ENCODE measurements around the gene SEMA3F. TPM values are rescaled to one million over a fixed set of nuclear protein-coding genes. Genes with fewer than 3 reads are reported as not detected.

The SEMA3F gene
- total and polyA plus RNA-seq, 2 experiments from 2014 or later: 13.9 to 15.5 TPM

GRCh38 chr3:50183755-50184154 is 28.6 kb downstream of the SEMA3F start:
- TF ChIP-seq EZH2phosphoT487 (IDR thresholded peaks at IDR 0.05; ENCODE audit: low read depth, severe bottlenecking, unreplicated experiment) (no peak), EZH2 (IDR thresholded peaks at IDR 0.05; ENCODE audit: borderline replicate concordance) (no peak), CTCF (IDR thresholded peaks at IDR 0.05; ENCODE audit: poor library complexity) (no peak)
- WGBS (ENCODE audit: low lambda C conversion rate, missing lambda C conversion rate): 82% methylated on average over 6 of the region's 6 CpGs
- Histone ChIP-seq H3K79me2 (no peaks in the 10 kb centered on the region), H3K4me2 (no peak overlapping the region), H3K27me3 (no peaks in the 10 kb centered on the region), H3K4me1 (ENCODE audit: insufficient read depth) (no peaks in the 10 kb centered on the region), H3K4me3 (no peak overlapping the region), H3K27ac (no peak overlapping the region), H2AFZ (no peak overlapping the region), H3K9me3 (ENCODE audit: low read depth) (no peaks in the 10 kb centered on the region), H4K20me1 (ENCODE audit: insufficient read depth, poor library complexity, severe bottlenecking) (no peaks in the 10 kb centered on the region), H3K9me2 (replicated peaks; ENCODE audit: insufficient read depth) (no peaks in the 10 kb centered on the region), H3K36me3 (replicated peaks; ENCODE audit: insufficient read depth, low read depth) (no peaks in the 10 kb centered on the region)
- DNase-seq (ENCODE audit: low spot score): no peak

GRCh38 chr3:50184242-50184978 is 29.3 kb downstream of the SEMA3F start:
- Histone ChIP-seq H3K9me3 (ENCODE audit: low read depth) (no peaks in the 10 kb centered on the region), H3K79me2 (no peaks in the 10 kb centered on the region), H3K4me2 (no peak overlapping the region), H4K20me1 (ENCODE audit: insufficient read depth, poor library complexity, severe bottlenecking) (no peaks in the 10 kb centered on the region), H2AFZ (no peak overlapping the region), H3K27me3 (no peaks in the 10 kb centered on the region), H3K4me1 (ENCODE audit: insufficient read depth) (no peaks in the 10 kb centered on the region), H3K27ac (no peak overlapping the region), H3K36me3 (replicated peaks; ENCODE audit: insufficient read depth, low read depth) (no peaks in the 10 kb centered on the region), H3K9me2 (replicated peaks; ENCODE audit: insufficient read depth) (no peaks in the 10 kb centered on the region), H3K4me3 (no peak overlapping the region)
- DNase-seq (ENCODE audit: low spot score): no peak
- WGBS (ENCODE audit: low lambda C conversion rate, missing lambda C conversion rate): 96% methylated on average over 21 of the region's 21 CpGs
- no peak for TF ChIP-seq CTCF (IDR thresholded peaks at IDR 0.05; ENCODE audit: poor library complexity)
- no peak for TF ChIP-seq EZH2phosphoT487 (IDR thresholded peaks at IDR 0.05; ENCODE audit: low read depth, severe bottlenecking, unreplicated experiment)
- no peak for TF ChIP-seq EZH2 (IDR thresholded peaks at IDR 0.05; ENCODE audit: borderline replicate concordance)

GRCh38 chr3:50185230-50185629 is 30.1 kb downstream of the SEMA3F start:
- no peaks in the 10 kb centered on the region for H3K27me3 ChIP-seq
- no peak overlapping the region for H3K4me3 ChIP-seq
- DNase-seq (ENCODE audit: low spot score): no peak
- H3K27ac ChIP-seq: no peak overlapping the region
- no peaks in the 10 kb centered on the region for H4K20me1 ChIP-seq (ENCODE audit: insufficient read depth, poor library complexity, severe bottlenecking)
- H3K79me2 ChIP-seq: no peaks in the 10 kb centered on the region
- H2AFZ ChIP-seq: no peak overlapping the region
- H3K36me3 ChIP-seq (replicated peaks; ENCODE audit: insufficient read depth, low read depth): no peaks in the 10 kb centered on the region
- WGBS (ENCODE audit: low lambda C conversion rate, missing lambda C conversion rate): 100% methylated on average over 2 of the region's 4 CpGs
- TF ChIP-seq EZH2 (IDR thresholded peaks at IDR 0.05; ENCODE audit: borderline replicate concordance) (no peak), EZH2phosphoT487 (IDR thresholded peaks at IDR 0.05; ENCODE audit: low read depth, severe bottlenecking, unreplicated experiment) (no peak), CTCF (IDR thresholded peaks at IDR 0.05; ENCODE audit: poor library complexity) (no peak)
- H3K4me1 ChIP-seq (ENCODE audit: insufficient read depth): no peaks in the 10 kb centered on the region
- H3K9me2 ChIP-seq (replicated peaks; ENCODE audit: insufficient read depth): no peaks in the 10 kb centered on the region
- H3K4me2 ChIP-seq: no peak overlapping the region
- H3K9me3 ChIP-seq (ENCODE audit: low read depth): no peaks in the 10 kb centered on the region
